HEK293 (cell line): Measurements from ENCODE around the gene QSOX1.

Experiments used
- CTCF ChIA-PET: fragments of 350-600 bp; formaldehyde crosslinking; extraction: SDS; loops from one replicate; lab custom pipeline; 2021; ENCODE audit warnings: antibody characterized with exemption; lab: Yijun Ruan, JAX
- POLR2A ChIA-PET: fragments of 300-600 bp; formaldehyde crosslinking; extraction: SDS; loops from one replicate; lab custom pipeline; 2020; ENCODE audit warnings: antibody characterized with exemption, inconsistent platforms; lab: Yijun Ruan, JAX
- H3K27ac ChIP-seq: fragments of 200-500 bp; sonication (Bioruptor generic); 2 replicates; pipeline ENCODE4 v1.5.1; 2014; ENCODE audit warnings: low read depth, low read length, control low read depth, inconsistent platforms; ENCODE audit errors: extremely low read depth
- H3K36me3 ChIP-seq, 2 experiments: fragments of 200-500 bp in 1 of 2; sonication (Bioruptor generic) in 1 of 2; 1 replicate in 1 of 2; 2 replicates in 1 of 2; pipeline ENCODE4 v1.5.1; 2014 to 2017; ENCODE audit warnings: inconsistent platforms in 2 of 2, low read length in 2 of 2; ENCODE audit not compliant: control insufficient read depth in 2 of 2, insufficient read depth in 1 of 2
- H3K4me1 ChIP-seq: fragments of 200-500 bp; sonication (Bioruptor generic); 2 replicates; pipeline ENCODE4 v1.5.1; 2014; ENCODE audit warnings: mild to moderate bottlenecking, low read length, inconsistent platforms; ENCODE audit not compliant: control insufficient read depth, insufficient read depth
- H3K4me3 ChIP-seq: 2 replicates; pipeline ENCODE4 v1.5.1; 2011; ENCODE audit warnings: low read depth, mild to moderate bottlenecking, control low read depth, low read length, moderate library complexity
- H3K9me3 ChIP-seq: fragments of 200-500 bp; sonication (Bioruptor generic); 2 replicates; pipeline ENCODE4 v1.5.1; 2014; ENCODE audit warnings: low read depth, low read length, inconsistent platforms; ENCODE audit not compliant: control insufficient read depth, insufficient read depth
- HOXC10 ChIP-seq: sonication (generic); formaldehyde crosslinking; IDR thresholded peaks from 2 replicates; pipeline ENCODE4 v1.8.1; 2023; ENCODE audit warnings: mild to moderate bottlenecking, missing genetic modification reagents
- KLF1 ChIP-seq: fragments of 450-650 bp; formaldehyde crosslinking; IDR thresholded peaks from 2 replicates; pipeline ENCODE4 v1.5.1; 2016; ENCODE audit warnings: missing biosample characterization, missing genetic modification characterization
- KLF9 ChIP-seq: fragments of 450-650 bp; formaldehyde crosslinking; IDR thresholded peaks from 2 replicates; pipeline ENCODE4 v1.5.1; 2016; ENCODE audit warnings: missing biosample characterization, missing genetic modification characterization, low read depth
- MEIS1 ChIP-seq: sonication (generic); formaldehyde crosslinking; IDR thresholded peaks from 2 replicates; pipeline ENCODE4 v1.8.1; 2022; ENCODE audit warnings: missing genetic modification reagents, mild to moderate bottlenecking, borderline replicate concordance
- MZF1 ChIP-seq: fragments of 450-650 bp; formaldehyde crosslinking; IDR thresholded peaks from 2 replicates; pipeline ENCODE4 v1.5.1; 2017; ENCODE audit warnings: missing biosample characterization, missing genetic modification characterization, borderline replicate concordance
- WT1 ChIP-seq: fragments of 450-650 bp; formaldehyde crosslinking; IDR thresholded peaks from 2 replicates; pipeline ENCODE4 v1.5.1; 2016; ENCODE audit warnings: missing biosample characterization, missing genetic modification characterization
- ZNF146 ChIP-seq: fragments of 450-650 bp; formaldehyde crosslinking; IDR thresholded peaks from 2 replicates; pipeline ENCODE4 v1.5.1; 2016; ENCODE audit warnings: missing biosample characterization, missing genetic modification characterization
- ZNF239 ChIP-seq: fragments of 450-650 bp; formaldehyde crosslinking; IDR thresholded peaks from 2 replicates; pipeline ENCODE4 v1.5.1; 2016; ENCODE audit warnings: missing biosample characterization, missing genetic modification characterization
- ZNF311 ChIP-seq: fragments of 450-650 bp; formaldehyde crosslinking; IDR thresholded peaks from 2 replicates; pipeline ENCODE4 v1.5.1; 2017; ENCODE audit warnings: missing biosample characterization, missing genetic modification characterization, borderline replicate concordance
- ZNF391 ChIP-seq: fragments of 450-650 bp; formaldehyde crosslinking; IDR thresholded peaks from 2 replicates; pipeline ENCODE4 v1.5.1; 2016; ENCODE audit warnings: low read depth, missing biosample characterization, missing genetic modification characterization, borderline replicate concordance
- ZNF621 ChIP-seq: fragments of 450-650 bp; formaldehyde crosslinking; IDR thresholded peaks from 2 replicates; pipeline ENCODE4 v1.5.1; 2017; ENCODE audit warnings: missing biosample characterization, missing genetic modification characterization
- ZNF658 ChIP-seq: fragments of 450-650 bp; formaldehyde crosslinking; IDR thresholded peaks from 2 replicates; pipeline ENCODE4; 2016; ENCODE audit warnings: missing biosample characterization, missing genetic modification characterization
- ZNF660 ChIP-seq: fragments of 450-650 bp; IDR thresholded peaks from 2 replicates; pipeline ENCODE4 v1.5.1; 2018; ENCODE audit warnings: missing biosample characterization, mild to moderate bottlenecking, missing genetic modification characterization
- ZNF701 ChIP-seq: fragments of 450-650 bp; formaldehyde crosslinking; IDR thresholded peaks from 2 replicates; pipeline ENCODE4 v1.5.1; 2016; ENCODE audit warnings: missing biosample characterization, missing genetic modification characterization
- ZNF776 ChIP-seq: fragments of 450-650 bp; formaldehyde crosslinking; IDR thresholded peaks from 2 replicates; pipeline ENCODE4 v1.5.0; 2017; ENCODE audit warnings: missing biosample characterization, missing genetic modification characterization, borderline replicate concordance
- ZSCAN16 ChIP-seq: fragments of 450-650 bp; formaldehyde crosslinking; IDR thresholded peaks from 2 replicates; pipeline ENCODE4 v1.5.1; 2016; ENCODE audit warnings: missing biosample characterization, missing genetic modification characterization
- TF ChIP-seq, protein P1 (sequence below): fragments of 450-650 bp; formaldehyde crosslinking; conservative IDR thresholded peaks from 2 replicates; pipeline ENCODE4 v1.5.1; 2016; ENCODE audit warnings: low read depth, missing biosample characterization, missing genetic modification characterization
- TF ChIP-seq, protein P2 (sequence below): fragments of 450-650 bp; formaldehyde crosslinking; IDR thresholded peaks from 2 replicates; pipeline ENCODE4 v1.5.1; 2016; ENCODE audit warnings: missing biosample characterization, missing genetic modification characterization
- TF ChIP-seq, protein P3 (sequence below): fragments of 450-650 bp; formaldehyde crosslinking; IDR thresholded peaks from 2 replicates; pipeline ENCODE4 v1.5.1; 2017; ENCODE audit warnings: missing biosample characterization, mild to moderate bottlenecking, missing genetic modification characterization, moderate library complexity

The QSOX1 gene

DNA sequence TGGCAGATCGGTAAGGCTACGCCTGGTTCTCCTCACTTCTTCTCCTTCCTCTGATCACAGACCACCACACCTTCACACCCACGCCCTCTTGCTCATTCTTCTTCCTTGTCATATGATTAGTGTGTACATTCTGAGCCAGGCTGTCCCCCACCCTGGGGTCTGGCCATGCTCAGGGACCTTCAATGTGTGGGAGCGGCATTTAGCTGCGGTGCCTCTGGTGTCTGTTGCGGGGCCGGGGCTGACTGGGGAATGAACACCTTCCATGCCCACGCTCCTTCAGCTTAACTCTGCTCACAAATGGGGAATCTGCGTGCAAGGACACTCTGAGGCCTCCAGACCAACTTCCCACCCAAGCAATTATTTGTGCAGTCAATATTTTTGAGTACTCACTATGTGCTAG, 29.4 kb downstream of the QSOX1 start (continued):
- TF ChIP-seq, protein P1, sequence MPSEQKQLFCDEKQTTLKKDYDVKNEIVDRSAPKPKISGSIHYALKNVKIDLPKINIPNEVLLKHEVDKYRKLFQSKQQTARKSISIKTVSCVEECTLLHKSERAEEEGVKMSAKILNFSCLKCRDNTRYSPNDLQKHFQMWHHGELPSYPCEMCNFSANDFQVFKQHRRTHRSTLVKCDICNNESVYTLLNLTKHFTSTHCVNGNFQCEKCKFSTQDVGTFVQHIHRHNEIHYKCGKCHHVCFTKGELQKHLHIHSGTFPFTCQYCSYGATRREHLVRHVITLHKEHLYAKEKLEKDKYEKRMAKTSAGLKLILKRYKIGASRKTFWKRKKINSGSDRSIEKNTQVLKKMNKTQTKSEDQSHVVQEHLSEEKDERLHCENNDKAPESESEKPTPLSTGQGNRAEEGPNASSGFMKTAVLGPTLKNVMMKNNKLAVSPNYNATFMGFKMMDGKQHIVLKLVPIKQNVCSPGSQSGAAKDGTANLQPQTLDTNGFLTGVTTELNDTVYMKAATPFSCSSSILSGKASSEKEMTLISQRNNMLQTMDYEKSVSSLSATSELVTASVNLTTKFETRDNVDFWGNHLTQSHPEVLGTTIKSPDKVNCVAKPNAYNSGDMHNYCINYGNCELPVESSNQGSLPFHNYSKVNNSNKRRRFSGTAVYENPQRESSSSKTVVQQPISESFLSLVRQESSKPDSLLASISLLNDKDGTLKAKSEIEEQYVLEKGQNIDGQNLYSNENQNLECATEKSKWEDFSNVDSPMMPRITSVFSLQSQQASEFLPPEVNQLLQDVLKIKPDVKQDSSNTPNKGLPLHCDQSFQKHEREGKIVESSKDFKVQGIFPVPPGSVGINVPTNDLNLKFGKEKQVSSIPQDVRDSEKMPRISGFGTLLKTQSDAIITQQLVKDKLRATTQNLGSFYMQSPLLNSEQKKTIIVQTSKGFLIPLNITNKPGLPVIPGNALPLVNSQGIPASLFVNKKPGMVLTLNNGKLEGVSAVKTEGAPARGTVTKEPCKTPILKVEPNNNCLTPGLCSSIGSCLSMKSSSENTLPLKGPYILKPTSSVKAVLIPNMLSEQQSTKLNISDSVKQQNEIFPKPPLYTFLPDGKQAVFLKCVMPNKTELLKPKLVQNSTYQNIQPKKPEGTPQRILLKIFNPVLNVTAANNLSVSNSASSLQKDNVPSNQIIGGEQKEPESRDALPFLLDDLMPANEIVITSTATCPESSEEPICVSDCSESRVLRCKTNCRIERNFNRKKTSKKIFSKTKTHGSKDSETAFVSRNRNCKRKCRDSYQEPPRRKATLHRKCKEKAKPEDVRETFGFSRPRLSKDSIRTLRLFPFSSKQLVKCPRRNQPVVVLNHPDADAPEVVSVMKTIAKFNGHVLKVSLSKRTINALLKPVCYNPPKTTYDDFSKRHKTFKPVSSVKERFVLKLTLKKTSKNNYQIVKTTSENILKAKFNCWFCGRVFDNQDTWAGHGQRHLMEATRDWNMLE (tag by site-specific recombination), result no peak
- no peak for TF ChIP-seq ZNF146 (tag by site-specific recombination)
- TF ChIP-seq, protein P2, sequence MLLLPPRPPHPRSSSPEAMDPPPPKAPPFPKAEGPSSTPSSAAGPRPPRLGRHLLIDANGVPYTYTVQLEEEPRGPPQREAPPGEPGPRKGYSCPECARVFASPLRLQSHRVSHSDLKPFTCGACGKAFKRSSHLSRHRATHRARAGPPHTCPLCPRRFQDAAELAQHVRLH (tag by site-specific recombination), result no peak

DNA sequence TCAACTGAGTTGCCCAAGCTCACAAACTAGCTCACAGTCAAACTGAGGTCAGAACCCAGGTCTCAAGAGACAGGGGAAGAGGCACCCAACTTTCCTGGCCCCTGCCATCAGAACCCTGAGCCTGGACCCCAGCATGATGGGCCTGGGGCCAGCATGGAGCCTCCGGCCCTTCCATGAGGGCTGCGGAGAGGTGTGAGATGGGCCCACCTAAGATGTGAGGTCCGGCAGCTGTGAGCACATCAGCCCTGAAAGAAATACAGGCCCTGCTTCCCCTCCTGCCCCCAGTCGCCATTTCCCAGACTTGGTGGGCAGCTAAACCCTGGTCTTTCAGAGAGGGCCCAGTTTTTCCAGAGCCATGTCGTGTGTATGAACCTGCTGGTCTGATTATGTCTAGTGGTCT, 30.6 kb downstream of the QSOX1 start:
- H3K4me1 ChIP-seq, result no peaks in the 10 kb centered on the region
- H3K27ac ChIP-seq, result no peak overlapping the region
- ChIA-PET POLR2A (no interaction called here), CTCF (interaction anchor here (0.7 to 4.3 kb wide), 9 partner anchors 9 to 479 kb away, joined by 3 to 40 read pairs (median 5); no protein-coding TSS in a partner anchor)
- H3K36me3 ChIP-seq, result peaks cover 0 to 35% of the 10 kb centered on the region in 2 experiments; a peak in 1 of 3 replicates
- H3K9me3 ChIP-seq, result no peaks in the 10 kb centered on the region
- no peak overlapping the region for H3K4me3 ChIP-seq
- no peak for TF ChIP-seq HOXC10
- TF ChIP-seq ZNF621 (tag by site-specific recombination), result no peak
- no peak for TF ChIP-seq ZNF701 (tag by site-specific recombination)
- no peak for TF ChIP-seq ZNF776 (tag by site-specific recombination)
- no peak for TF ChIP-seq ZNF239 (tag by site-specific recombination)
- TF ChIP-seq MZF1, result no peak
- TF ChIP-seq ZNF660 (tag by site-specific recombination), result no peak
- TF ChIP-seq WT1 (tag by site-specific recombination), result no peak
- TF ChIP-seq ZSCAN16 (tag by site-specific recombination), result no peak
- TF ChIP-seq ZNF658 (tag by site-specific recombination), result no peak
- TF ChIP-seq ZNF311 (tag by site-specific recombination), result no peak
- TF ChIP-seq, protein P3, sequence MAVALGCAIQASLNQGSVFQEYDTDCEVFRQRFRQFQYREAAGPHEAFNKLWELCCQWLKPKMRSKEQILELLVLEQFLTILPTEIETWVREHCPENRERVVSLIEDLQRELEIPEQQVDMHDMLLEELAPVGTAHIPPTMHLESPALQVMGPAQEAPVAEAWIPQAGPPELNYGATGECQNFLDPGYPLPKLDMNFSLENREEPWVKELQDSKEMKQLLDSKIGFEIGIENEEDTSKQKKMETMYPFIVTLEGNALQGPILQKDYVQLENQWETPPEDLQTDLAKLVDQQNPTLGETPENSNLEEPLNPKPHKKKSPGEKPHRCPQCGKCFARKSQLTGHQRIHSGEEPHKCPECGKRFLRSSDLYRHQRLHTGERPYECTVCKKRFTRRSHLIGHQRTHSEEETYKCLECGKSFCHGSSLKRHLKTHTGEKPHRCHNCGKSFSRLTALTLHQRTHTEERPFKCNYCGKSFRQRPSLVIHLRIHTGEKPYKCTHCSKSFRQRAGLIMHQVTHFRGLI (tag by site-specific recombination), result no peak
- TF ChIP-seq KLF1 (tag by site-specific recombination), result no peak

DNA sequence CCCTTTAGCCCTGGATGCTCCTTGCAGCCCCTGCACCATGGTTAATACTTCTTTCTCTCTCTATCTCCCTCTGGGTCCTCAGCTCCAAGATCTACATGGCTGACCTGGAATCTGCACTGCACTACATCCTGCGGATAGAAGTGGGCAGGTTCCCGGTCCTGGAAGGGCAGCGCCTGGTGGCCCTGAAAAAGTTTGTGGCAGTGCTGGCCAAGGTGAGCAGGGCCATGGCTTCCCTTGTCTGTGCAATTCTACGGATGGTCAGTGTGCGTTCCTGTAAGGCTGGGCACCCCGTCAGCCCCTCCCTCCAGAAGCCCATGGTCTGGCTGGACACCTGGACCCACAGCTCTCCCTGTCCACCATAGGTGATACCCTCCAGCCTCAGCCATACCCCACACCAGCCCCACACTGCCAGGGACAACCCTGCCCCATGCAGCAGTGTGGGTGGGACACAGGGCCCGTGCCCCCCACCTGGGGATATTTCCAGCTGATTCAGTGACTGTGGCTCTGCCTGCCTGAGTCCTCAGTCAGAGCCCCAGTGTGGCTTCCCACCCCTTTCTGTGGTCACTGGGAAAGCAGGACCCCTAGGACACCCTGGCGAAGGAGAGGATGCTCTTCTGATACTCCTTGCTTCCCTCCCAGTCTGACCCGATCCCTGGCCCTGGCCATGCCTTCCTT, 31.4 kb downstream of the QSOX1 start:
- peaks cover 0 to 42% of the 10 kb centered on the region in 2 experiments; a peak in 1 of 3 replicates for H3K36me3 ChIP-seq
- POLR2A ChIA-PET, result no interaction called here

More for the DNA sequence above, 31.4 kb downstream of the QSOX1 start:
- CTCF ChIA-PET, result interaction anchor here (0.7 to 5.0 kb wide), 8 partner anchors 10 to 1641 kb away, joined by 3 to 45 read pairs (median 5); no protein-coding TSS in a partner anchor
- Histone ChIP-seq H3K27ac (no peak overlapping the region), H3K9me3 (no peaks in the 10 kb centered on the region), H3K4me1 (no peaks in the 10 kb centered on the region), H3K4me3 (no peak overlapping the region)
- TF ChIP-seq ZNF391 (tag by site-specific recombination), result no peak
- TF ChIP-seq KLF9 (tag by site-specific recombination), result no peak
- no peak for TF ChIP-seq MEIS1 (CRISPR knock-in tag)
